Choroid plexus epithelial cell (primary cell): Measurements from ENCODE around the gene COG2.
A peak's percentile ranks its signal among the peaks of the same experiment; 100 is the strongest.
"Not testable (repeated sequence)": the region's sequence is repeated elsewhere in the genome, so short reads cannot be mapped to it uniquely, and the experiment has no call there.

Source experiments
- DNase-seq: peaks from one replicate; pipeline ENCODE4 v3.0.0-alpha.2; 2010; ENCODE audit warnings: low read depth
- H3K4me3 ChIP-seq: 2 replicates; pipeline ENCODE4 v1.5.1; 2011; ENCODE audit warnings: low read depth, mild to moderate bottlenecking, control low read depth, low read length, moderate library complexity
- CTCF ChIP-seq: conservative IDR thresholded peaks from 2 replicates; pipeline ENCODE4 v1.5.1; 2011; ENCODE audit warnings: low read depth, mild to moderate bottlenecking, control low read depth, inconsistent platforms, low read length, moderate library complexity

Gene COG2

GRCh38 chr1:230693221-230693620 lies 50.9 kb downstream of the COG2 start:
- DNase-seq = no peak
- TF ChIP-seq CTCF = no peak
- H3K4me3 ChIP-seq = no peak overlapping the region

DNA sequence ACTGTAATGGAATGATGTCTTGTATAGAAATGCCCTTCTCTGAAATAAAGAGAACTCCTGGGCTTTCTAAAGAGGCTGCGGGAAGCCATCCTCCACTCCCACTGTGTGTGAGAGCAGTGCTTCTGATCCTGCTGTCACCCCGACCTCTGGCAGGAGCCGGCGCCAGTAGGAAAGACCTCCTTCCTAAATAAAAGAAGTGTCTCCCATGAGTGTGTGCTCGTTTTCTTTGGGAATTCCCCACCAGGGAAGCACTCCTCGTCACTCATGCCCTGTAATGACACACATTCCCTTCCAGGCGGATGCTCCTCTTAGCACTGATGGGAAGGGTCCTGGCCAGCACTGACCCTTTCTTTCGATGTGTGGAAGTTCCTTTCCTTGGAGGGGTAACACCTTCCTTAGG lies 51.5 kb downstream of the COG2 start:
- TF ChIP-seq CTCF = no peak
- no peak overlapping the region for H3K4me3 ChIP-seq
- no peak for DNase-seq

- DNase-seq = no peak
- no peak overlapping the region for H3K4me3 ChIP-seq
- TF ChIP-seq CTCF = no peak
Measured at GRCh38 chr1:230694464-230694863, 52.2 kb downstream of the COG2 start.

- DNase-seq = peak; percentile 17
- no peak for TF ChIP-seq CTCF
- H3K4me3 ChIP-seq = no peak overlapping the region
Measured at GRCh38 chr1:230694991-230695390, 52.7 kb downstream of the COG2 start.

DNA sequence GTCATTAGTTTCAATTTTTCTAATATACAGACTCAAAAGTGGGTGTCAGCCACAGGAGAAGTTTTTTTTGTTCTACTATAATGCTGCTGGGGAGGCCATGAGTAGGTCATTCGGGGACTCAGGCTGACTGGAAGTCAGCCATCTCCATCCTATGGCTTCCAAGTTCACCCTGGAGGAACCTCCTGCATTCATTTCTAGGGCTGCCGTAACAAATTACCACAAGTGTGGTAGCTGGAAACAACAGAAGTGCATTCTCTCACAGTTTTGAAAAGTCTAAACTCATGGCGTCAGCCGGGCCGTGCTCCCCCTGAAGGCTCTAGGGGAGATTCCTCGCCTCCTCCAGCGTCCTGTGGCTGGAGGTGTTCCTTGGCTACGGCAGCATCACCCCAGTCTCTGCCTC lies 53.9 kb downstream of the COG2 start:
- TF ChIP-seq CTCF = no peak
- DNase-seq = no peak

DNA sequence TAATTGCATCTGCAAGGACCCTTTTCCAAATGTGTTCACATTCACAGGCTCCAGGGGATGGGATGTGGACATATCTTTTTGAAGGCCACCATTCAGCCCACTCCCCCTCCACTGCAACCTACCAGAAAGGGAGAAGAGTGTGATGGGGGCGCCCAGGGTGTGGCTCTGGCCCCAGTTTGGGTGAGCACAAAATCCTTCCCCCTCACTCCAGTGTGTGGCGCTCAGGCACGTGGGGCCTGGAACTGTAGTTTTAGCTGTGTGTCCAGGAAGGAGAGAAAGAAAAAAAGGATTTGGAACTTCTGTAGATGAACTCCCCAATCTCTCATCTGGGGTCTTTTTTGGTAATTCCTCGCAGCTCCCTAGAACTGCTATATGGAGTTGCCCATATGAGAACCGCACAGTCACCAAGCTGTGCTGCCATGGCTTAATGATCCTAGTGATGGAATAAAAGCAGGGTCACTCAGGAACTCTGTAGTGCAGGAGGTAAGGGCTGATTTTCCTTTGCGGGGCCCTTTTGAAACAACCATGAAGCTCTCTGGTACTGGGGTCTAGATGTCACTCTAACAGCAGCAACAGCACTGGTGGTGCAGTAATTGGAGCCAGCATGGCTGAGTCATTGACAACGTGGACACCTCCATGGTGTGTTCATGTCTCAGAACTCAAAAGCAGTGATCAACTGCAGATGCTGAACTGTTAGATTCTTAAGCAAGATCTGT lies 54.6 kb downstream of the COG2 start:
- DNase-seq = peak; percentile 34
- TF ChIP-seq CTCF = no peak
- no peak overlapping the region for H3K4me3 ChIP-seq

More for the DNA sequence above, 53.9 kb downstream of the COG2 start:
- H3K4me3 ChIP-seq = no peak overlapping the region

- H3K4me3 ChIP-seq = no peak overlapping the region
- TF ChIP-seq CTCF = no peak
Measured at GRCh38 chr1:230698130-230698529, 55.8 kb downstream of the COG2 start.

GRCh38 chr1:230698964-230699363 lies 56.7 kb downstream of the COG2 start:
- not testable (repeated sequence) for H3K4me3 ChIP-seq, DNase-seq

More at GRCh38 chr1:230698130-230698529, 55.8 kb downstream of the COG2 start:
- no peak for DNase-seq
